Stimulated activated CD4-positive, alpha-beta T cell treated with anti-CD3 and anti-CD28 coated beads, Interleukin-12 subunit alpha, Interleukin-12 subunit beta, amount 100 ng/mL, for 24 hours (primary cell): ENCODE data around the gene SGO1.
"Not testable (repeated sequence)": the region's sequence is repeated elsewhere in the genome, so short reads cannot be mapped to it uniquely, and the experiment has no call there.

Source experiments
- DNase-seq, 2 experiments: peaks; one replicate each; pipeline ENCODE4 v3.0.0-alpha.2; 2020; ENCODE audit warnings: low read depth in 2 of 2

Gene SGO1

DNA sequence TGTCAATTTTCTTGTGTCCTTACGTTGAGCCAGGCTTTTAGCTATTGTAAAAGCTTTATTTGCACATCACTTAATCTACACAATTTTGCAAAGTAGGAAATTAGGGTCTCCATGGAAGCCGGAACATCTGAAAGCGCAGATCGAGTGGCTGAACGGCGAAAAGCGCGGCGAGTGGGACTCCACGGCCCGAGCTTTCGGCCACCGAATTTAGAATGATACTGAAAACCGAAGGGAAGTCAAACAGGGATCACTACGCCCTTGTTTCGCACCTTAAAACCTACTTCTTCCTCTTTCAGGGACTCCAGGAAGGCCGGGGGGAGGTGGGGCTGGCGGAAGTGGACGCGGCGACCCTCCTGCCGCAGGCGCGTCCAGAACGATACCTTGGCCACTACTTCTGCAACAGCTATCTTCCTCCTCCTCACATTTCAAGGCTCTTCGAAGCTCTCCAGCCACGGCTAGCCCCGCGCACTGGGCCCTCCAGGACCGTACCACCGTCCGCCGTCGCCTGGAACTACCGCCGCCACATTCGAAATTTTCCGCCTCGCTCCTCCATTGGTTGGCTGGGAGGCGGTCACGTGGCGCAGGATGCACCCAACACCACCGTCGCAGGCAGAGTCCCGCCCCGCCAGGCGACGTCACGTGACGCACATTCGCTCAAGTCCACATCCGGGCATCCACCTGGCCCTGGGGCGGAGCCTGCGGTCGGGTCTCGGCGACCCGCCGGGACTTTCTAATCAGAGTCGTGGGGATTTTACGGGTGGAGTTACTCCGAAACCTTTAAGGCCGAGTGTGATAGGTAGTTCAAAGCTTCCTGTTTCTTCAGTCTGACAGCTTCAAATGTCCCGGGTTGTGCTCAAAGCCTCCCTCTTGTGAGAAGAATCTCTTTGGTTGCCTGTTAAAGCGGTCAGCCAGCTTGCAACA lies at the start of gene SGO1:
Gene SGO1 (minus strand): TSS at position 528 of the 921 bp plus-strand sequence. CDS start 2,179 bp downstream, outside the sequence.
- DNase-seq = peak; percentile 99

DNA sequence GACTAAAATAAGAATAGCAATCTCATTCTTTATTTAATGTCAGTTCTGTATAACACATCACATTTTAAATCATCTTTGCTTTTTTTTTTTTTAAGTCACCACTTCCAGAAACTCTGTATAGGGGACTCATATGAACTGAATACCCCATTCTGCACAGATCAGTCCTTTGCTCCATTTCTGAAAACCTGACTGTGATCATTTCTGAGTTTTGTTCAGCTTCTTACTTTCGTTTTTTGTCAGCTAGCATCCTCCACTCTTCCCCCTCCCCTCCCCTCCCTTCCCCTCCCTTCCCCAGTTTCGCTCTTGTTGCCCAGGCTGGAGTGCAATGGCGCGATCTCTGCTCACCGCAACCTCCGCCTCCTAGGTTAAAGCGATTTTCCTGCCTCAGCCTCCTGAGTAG lies 49.8 kb upstream of the SGO1 start:
- DNase-seq = no peak

DNA sequence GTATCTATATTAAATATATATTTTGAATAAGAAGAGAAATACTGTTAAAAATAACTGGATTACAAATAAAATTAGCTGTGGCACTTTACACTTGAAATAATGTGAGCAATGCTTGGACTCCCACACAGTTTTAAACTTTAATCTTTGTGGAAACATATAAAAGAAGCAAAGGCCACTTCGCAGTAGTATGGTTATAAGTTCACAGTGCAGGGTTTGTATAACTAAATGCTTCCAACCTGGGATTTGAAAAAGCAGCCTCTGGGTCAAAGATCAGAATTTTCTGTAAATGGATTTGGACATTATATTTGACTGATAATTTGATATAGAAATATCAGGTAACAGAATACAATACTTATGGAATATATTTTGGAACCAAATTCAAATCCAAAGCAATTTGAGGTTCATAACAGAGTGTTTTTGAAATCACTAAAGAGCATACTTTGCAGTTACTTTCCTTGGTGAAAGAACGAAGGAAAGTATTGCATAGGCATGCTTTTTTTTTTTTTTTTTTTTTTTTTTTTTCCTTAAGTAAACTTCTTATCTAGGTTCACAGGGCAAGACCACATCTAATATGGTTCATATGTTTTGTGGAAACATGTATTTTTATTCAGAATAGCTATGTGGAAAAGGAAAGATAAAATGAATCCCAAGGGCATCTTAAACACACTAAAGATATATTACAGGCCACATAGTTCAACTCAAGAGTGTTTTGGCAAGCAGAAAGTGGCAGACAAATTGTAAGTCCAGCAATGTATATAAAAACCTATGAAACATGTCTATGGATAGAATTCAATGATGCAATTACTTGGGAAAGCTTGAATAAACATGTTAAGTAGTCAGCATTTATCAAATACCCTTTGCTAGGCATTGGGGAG lies 47.1 kb upstream of the SGO1 start:
- DNase-seq = no peak

DNA sequence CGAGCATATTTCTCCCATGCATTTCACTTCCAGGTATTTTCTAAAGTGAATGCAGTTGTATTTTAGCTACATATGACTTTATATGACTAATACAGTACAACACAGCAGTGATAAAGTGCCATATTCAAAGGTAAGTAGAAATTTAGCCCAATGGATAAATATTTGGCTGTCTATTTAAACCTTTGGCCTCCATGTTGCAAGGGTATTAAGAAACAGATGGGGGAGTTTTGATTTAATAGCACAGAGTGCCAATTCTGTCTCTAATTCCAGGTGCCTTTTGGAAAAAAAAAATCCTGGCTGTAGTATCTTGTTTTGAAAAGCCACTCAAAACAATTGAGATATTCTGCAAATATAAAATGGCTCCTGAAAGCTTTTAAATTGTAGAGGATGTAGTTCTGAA lies 44.9 kb upstream of the SGO1 start:
- DNase-seq = no peak

DNA sequence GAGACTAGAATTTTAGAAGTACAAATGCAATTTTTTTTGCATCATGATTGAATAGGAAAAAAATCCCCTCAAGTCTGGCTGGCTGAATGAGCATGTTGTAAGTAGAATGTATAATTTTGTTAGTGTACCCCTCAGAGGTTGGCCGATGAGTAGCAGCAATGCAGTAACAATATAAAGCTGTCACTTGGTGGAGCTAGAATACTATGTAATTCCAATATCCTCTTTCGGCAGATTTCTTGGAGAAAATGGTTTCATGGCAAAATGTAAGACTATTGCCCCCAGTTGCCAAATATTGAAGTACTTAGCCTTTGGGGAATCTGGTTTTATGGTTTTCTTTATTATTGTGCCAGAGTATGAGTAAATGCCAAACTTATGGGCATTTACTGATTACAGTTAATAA lies 39.8 kb upstream of the SGO1 start:
- DNase-seq = no peak

DNA sequence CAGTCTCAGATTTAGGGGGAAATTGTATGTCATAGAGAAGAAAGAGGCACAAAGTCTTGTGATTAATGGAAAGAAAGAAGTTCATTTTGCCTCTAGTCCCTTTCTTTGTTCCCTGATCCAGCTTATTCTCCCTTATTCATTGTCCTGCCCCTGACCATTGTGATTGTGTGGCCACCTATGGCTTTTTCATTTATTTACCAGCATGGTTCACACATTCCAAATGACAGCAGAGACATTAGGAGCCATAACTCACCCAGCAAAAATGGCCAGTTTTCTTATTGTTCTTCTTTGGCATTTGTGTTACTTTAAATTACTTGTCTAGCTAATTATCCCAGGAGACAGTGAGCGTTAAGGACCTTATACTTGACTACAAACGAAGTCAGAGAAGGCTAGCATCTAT lies 36.3 kb upstream of the SGO1 start:
- no peak for DNase-seq

DNA sequence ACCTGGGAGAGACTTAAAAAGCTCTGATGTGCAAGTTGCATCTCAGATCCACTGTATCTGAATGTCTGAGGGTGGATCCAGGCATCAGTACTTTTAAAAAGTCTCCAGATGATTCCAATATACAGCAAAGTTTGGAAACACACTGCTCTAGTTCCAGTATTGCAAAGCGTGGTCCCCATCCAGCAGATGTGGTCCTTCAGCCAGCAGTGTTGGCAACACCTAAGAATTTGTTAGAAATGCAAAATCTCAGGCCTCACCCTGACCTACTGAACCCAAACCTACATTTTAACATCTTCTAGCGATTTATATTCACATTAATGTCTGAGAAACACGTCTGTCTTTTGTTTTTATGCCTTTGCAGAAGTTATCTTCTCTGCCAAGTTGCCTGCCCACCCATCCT lies 32.2 kb upstream of the SGO1 start:
- no peak for DNase-seq

DNA sequence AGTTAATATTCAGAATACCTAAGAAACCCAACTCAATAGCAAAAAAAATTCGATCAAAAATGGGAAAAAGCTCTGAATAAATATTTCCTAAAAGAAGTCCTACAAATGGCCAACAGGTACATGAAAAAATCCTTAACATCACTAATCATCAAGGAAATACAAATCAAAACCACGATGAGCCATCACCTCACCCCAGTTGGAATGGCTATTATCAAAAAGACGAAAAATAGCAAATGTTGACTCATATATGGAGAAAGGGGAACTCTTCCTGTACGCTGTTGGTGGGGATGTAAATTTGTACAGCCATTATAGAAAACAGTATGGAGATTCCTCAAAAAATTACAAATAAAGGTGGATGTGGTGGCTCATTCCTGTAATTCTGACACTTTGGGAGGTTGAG lies 29.6 kb upstream of the SGO1 start:
- DNase-seq = no peak

DNA sequence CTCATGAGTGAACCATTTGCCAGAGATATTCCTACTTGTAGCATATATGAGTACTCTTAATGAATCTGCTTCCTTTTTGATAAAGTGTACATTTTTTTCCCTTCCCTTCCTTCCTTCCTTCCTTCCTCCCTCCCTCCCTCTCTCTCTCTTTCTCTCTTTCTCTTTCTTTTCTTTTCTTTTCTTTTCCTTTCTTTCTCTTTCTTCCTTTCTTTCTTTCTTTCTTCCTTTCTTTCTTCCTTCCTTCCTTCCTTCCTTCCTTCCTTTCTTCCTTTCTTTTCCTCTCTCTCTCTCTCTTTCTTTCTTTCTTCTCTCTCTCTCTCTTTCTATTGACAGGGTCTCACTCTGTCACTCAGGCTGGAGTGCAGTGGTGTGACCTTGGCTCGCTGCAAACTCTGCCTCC lies 27.5 kb upstream of the SGO1 start:
- not testable (repeated sequence) for DNase-seq

DNA sequence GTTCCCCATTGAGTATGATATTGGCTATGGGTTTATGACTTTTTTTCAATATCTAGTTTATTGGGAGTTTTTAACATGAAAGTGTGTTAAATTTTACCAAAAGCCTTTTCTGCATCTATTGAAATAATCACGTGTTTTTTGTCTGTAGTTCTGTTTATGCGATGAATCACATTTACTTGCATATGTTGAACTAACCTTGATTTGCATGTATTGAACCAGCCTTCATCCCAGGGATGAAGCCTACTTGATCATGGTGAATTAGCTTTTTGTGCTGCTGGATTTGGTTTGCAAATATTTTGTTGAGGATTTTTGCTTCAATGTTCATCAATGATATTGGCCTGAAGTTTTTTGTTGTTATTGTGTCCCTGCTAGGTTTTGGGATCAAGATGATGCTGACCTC lies 21.9 kb upstream of the SGO1 start:
- not testable (repeated sequence) for DNase-seq

DNA sequence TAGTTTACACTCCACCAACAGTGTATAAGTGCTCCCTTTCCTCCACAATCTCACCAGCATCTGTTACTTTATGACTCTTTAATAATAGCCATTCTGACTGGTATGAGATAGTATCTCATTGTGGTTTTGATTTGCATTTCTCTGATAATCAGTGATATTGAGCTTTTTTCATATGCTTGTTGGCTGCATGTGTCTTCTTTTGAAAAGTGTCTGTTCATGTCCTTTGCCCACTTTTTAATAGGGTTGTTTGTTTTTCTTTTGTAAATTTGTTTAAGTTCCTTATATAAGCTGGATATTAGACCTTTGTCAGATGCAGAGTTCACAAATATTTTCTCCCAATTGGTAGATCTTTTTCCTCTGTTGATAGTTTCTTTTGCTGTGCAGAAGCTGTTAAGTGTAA lies 19.9 kb upstream of the SGO1 start:
- DNase-seq = not testable (repeated sequence)

DNA sequence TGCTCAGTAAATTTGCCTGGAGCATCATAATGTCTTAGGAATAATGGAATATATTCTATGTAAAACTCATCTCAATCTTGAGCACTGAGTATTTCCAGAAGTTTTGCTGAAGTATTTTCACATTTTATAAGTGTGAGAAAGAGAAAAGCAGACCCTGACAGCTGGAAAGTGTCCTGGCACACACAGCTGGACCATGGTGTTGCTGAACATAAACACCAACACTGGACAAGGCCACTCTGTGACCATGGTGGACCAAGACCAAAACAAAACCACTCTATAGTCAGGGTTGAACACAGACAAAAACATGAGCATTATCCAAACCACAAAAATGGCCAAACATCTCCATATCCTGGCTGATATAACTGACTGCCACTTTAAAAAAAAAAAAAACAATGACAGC lies 15.1 kb upstream of the SGO1 start:
- DNase-seq = no peak

DNA sequence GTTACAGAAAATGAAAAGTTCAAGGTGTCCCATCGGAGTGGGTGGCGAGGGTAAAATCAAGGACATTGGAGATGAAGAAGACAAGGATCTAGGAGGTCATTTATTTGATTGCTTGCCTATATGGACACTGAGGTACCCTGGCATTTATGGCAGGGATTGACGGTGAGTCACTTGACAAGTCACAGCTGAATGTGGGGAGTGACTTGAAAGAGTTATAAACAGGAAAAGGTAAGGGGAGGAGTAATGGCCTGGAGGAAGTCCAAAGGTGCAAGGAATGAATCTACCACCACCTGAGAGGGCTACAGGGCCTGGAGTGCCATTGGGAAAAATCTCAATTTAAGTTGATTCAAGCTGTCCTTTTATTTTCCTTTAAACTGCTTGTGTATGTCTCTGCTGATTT lies 11.8 kb upstream of the SGO1 start:
- DNase-seq = no peak

DNA sequence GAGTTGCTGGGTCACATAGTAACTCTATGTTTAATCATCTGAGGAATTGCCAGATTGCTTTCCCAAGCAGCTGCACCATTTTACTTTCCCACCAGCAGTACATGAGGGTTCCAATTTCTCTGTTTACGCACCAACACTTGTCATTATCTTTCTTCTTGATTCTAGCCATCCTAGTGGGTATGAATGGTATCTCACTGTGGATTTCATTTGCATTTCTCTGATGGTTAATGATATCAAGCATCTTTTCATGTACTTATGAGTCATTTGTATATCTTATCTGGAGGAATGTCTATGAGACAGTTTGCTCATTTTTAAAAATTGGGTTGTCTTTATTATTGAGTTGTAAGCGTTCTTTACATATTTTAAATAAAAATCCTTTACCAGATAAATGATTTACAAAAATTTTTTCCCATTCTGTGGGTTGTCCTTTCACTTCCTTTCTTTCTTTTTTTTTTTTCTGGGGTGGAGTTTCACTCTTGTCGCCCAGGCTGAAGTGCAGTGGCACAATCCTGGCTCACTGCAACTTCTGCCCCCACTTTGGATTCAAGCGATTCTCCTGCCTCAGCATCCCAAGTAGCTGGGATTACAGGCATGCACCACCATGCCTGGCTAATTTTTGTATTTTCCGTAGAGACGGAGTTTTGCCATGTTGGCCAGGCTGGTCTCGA lies 8.9 kb upstream of the SGO1 start:
- no peak for DNase-seq

DNA sequence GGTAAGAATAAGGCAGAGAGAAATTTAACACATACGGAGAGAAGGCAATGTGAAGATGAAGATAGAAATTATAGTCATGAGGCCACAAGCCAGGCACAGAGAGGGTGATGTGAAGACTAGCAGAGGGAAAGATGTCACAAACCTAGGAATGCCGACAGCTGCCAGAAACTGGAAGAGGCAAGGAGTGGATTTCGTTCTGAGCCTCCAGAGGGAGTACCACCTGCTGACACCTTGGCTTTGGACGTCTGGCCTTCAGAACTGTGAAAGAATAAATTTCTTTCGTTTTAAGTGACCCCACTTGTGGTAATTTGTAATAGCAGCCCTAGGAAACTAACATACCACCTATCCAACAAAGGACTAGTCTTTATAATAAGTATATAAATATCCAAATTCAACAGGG lies 5.0 kb upstream of the SGO1 start:
- no peak for DNase-seq

DNA sequence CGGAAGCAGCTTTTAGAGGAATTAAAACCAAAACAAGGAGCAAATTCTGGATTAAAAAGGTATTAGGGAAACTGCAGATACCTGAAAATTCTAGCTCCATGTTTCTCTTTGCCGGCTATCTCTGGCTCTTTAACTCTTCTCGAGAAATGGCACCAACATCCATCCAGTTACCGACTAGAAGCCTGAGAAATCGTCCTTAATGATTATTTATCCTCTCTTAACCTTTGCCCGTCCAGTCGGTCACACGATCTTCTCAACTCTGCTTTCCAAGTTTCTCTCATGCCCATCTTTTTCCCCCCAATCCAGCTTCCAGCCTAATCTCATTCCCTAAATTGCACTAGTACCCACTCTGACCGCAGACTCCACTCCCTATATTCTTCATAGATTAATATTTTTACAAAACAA lies 596 bp upstream of the SGO1 start:
- DNase-seq = no peak

DNA sequence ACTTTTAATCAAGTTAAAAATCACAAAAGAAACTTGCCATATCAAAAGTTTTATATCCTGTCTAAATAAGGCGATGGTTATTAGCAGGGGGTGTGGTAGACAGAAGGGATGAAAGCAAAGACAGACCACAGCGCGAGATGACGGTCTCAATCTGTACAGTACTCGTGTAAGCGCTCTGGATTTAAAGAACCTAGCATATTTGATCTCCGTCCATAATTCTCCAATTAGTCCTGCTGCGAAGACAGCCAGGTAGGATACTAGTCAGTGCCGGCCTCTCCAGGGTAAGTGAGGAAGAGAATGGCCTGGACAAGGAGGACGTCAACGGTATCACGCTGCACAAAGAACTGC lies 701 bp downstream of the SGO1 start:
- no peak for DNase-seq

DNA sequence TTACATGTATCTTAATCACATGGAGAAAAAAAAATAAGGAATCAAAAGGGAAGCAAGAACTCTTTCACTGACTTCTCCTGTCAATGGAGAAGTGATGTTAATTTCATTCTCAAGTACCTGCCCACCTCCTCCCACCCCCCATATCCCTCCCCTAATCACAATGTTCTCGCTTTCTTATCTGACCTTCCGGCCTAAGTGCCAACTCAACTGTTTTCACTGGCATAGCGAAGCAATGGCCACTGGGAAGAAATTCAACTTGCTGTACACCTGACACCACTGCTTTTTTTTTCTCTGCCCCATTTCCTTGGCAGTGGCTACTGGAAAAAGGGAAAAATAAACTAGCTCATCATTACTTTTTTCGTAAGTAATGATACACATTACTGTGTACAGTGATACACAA lies 3.8 kb downstream of the SGO1 start:
- DNase-seq = no peak

DNA sequence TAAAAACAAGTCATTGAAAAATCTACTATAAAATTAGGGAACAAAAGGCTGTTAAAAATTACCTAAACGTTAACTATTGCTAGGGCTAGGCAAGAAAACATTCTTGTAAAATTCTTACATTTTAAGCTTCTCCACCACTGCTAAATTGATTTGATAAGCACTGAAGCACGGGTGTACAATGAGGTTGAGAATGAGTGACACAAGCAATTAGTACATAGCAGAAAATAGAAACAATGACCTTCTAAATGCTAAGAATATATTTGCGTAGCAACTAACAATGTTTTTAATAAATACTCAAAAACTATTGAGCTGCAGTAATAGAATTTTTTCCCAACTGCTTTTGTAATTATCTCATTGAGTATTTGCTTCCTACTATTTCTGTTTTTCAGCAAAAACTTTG lies 4.7 kb downstream of the SGO1 start:
- no peak for DNase-seq

DNA sequence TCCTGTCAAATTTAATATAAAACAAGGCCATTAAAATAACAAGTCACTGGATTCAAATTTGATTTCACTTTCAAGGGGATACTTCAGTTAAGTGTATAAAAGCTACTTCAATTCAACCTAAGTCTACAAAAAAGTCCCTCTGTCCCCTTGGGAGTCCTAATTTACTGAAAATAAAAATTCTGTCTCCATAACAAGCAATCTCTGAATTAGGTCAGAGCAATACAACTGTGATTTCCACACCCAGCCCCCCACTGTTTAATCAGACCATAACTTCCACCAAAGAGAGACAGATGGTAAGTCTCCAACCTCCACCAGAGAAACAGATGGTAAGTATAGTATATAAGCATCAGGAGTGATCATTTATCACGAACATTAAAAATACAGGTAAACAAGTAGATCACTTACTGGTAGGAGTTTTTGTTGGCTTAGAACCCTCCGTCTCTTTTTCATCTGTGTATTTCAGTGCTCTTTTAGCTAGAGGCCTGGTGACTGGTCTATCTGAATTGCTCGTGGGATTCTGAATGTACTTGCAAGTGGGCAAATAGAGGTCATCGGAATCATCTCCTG lies 12.1 kb downstream of the SGO1 start:
- DNase-seq = no peak

DNA sequence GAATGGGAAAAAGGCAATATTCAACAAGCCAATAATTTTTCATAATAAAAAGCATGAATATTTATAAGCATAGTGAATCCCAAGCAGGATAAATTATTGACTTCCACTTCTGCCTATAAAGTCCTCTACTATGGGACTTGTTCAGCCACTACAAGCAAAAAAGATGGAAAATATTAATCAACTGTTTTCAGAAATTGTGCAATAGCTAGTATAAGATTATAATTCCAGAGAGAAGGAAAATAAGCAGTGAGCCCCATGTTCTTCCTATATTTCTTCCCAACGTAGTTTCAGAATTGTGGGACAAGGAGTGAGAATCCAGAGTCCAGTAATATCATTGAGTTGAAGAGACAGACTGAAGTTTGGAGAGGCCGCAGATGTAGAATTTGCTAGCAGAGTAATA lies 24.3 kb downstream of the SGO1 start:
- no peak for DNase-seq

DNA sequence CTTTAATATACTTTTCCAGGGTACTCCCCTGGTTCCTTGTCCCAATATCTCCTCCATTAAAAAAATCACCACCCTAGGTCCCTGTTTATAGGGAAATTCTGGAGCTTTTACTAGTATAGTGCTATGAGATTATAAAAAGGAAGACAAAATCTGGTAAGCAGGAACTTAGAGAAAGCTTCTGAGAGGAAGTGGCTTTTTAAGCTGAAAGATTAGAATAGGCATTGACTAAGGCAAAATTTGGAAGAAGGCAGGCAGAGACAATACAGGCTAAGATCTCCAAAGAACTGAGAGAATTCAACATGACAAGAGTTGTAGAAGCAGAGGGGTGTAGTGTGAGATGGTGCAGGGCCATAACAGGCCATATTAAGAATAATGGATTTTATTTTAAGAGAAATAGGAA lies 25.8 kb downstream of the SGO1 start:
- DNase-seq = no peak
